Measurements from ENCODE around the gene CDK11A.
A peak's percentile ranks its signal among the peaks of the same experiment; 100 is the strongest.
"Not testable (repeated sequence)": the region's sequence is repeated elsewhere in the genome, so short reads cannot be mapped to it uniquely, and the experiment has no call there.

CDK11A gene

GRCh38 chr1:1721201-1721600 is 3.0 kb downstream of the CDK11A start:
- no peak for DNase-seq

GRCh38 chr1:1715109-1715883 is 8.9 kb downstream of the CDK11A start:
- not testable (repeated sequence) for DNase-seq

- not testable (repeated sequence) for DNase-seq
Observed at GRCh38 chr1:1707897-1708296, 16.3 kb downstream of the CDK11A start.

GRCh38 chr1:1707241-1707640 is 16.9 kb downstream of the CDK11A start:
- not testable (repeated sequence) for DNase-seq

GRCh38 chr1:1705623-1706022 is 18.5 kb downstream of the CDK11A start:
- DNase-seq = not testable (repeated sequence)

- not testable (repeated sequence) for DNase-seq
Observed at GRCh38 chr1:1704284-1704957, 19.7 kb downstream of the CDK11A start.

- no peak for DNase-seq
Observed at GRCh38 chr1:1703796-1704195, 20.4 kb downstream of the CDK11A start.

- DNase-seq = not testable (repeated sequence)
Observed at GRCh38 chr1:1702506-1702905, 21.7 kb downstream of the CDK11A start.

- not testable (repeated sequence) for DNase-seq
Observed at GRCh38 chr1:1700557-1700956, 23.6 kb downstream of the CDK11A start.

- not testable (repeated sequence) for DNase-seq
Observed at GRCh38 chr1:1700067-1700466, 24.1 kb downstream of the CDK11A start.

GRCh38 chr1:1699061-1699460 is 25.1 kb downstream of the CDK11A start:
- not testable (repeated sequence) for DNase-seq

- DNase-seq = not testable (repeated sequence)
Observed at GRCh38 chr1:1697358-1698183, 26.6 kb downstream of the CDK11A start.

- not testable (repeated sequence) for DNase-seq
Observed at GRCh38 chr1:1696431-1697357, 27.5 kb downstream of the CDK11A start.

GRCh38 chr1:1692714-1693647 is 31.2 kb downstream of the CDK11A start, which contains the start of gene SLC35E2B:
SLC35E2B (minus strand) TSS chr1:1692795; CDS start chr1:1676699, 16,096 bp downstream.
- peak; percentile 91 to 98 for DNase-seq

- DNase-seq = not testable (repeated sequence)
Observed at GRCh38 chr1:1692324-1692713, 31.8 kb downstream of the CDK11A start.

GRCh38 chr1:1691443-1691842 is 32.7 kb downstream of the CDK11A start:
- DNase-seq = not testable (repeated sequence)

GRCh38 chr1:1689526-1689925 is 34.6 kb downstream of the CDK11A start:
- DNase-seq = not testable (repeated sequence)

- DNase-seq = no peak
Observed at GRCh38 chr1:1687846-1688245, 36.3 kb downstream of the CDK11A start.

- no peak for DNase-seq
Observed at GRCh38 chr1:1684031-1684681, 40.0 kb downstream of the CDK11A start.

All from CD4-positive, alpha-beta T cell treated with Interleukin-1 beta for 1 hour (primary cell).